Measurements from ENCODE around the gene WRAP73. TPM values are rescaled to one million over a fixed set of nuclear protein-coding genes. Genes with fewer than 3 reads are reported as not detected.

WRAP73 gene
- total RNA-seq, 1 donor from 2014 or later: 15.6 TPM

- Histone ChIP-seq H3K36me3 (ENCODE audit: insufficient read depth, low read length) (no peaks in the 10 kb centered on the region), H3K4me1 (ENCODE audit: insufficient read depth, low read length) (peaks cover 6% of the 10 kb centered on the region), H3K27ac (ENCODE audit: low read depth, low read length) (no peak overlapping the region), H4K20me1 (ENCODE audit: insufficient read depth, low read length) (no peaks in the 10 kb centered on the region), H3K4me3 (ENCODE audit: insufficient read depth, low read depth, low read length) (no peak overlapping the region), H3K9me3 (ENCODE audit: insufficient read depth, low read depth, low read length) (no peaks in the 10 kb centered on the region), H2AFZ (ENCODE audit: low read depth, low read length) (no peak overlapping the region), H3K4me2 (ENCODE audit: low read length) (no peak overlapping the region), H3K27me3 (ENCODE audit: insufficient read depth, low read length) (peaks cover 5% of the 10 kb centered on the region), H3K9ac (ENCODE audit: low read length) (no peak overlapping the region), H3K79me2 (ENCODE audit: insufficient read depth, low read length) (no peaks in the 10 kb centered on the region)
- Mint-ChIP-seq H3K9me3 (ENCODE audit: unreplicated experiment) (no peaks in the 10 kb centered on the region), H3K27ac (ENCODE audit: unreplicated experiment) (no peak overlapping the region), H3K4me1 (ENCODE audit: low read depth, unreplicated experiment) (peaks cover 6% of the 10 kb centered on the region), H3K36me3 (ENCODE audit: low read depth, unreplicated experiment) (no peaks in the 10 kb centered on the region), H3K27me3 (ENCODE audit: low read depth, unreplicated experiment) (peaks cover 26% of the 10 kb centered on the region), H3K4me3 (ENCODE audit: unreplicated experiment) (no peak overlapping the region)
- no peak for FAIRE-seq
- no peak for DNase-seq (ENCODE audit: low read depth)
- TF ChIP-seq EZH2 (IDR thresholded peaks at IDR 0.05; ENCODE audit: insufficient read depth, low read length) (no peak), CTCF (IDR thresholded peaks at IDR 0.05; ENCODE audit: insufficient read depth, low read depth, low read length) (no peak)
Observed at GRCh38 chr1:3671371-3672180, 21.7 kb upstream of the WRAP73 start.

DNA sequence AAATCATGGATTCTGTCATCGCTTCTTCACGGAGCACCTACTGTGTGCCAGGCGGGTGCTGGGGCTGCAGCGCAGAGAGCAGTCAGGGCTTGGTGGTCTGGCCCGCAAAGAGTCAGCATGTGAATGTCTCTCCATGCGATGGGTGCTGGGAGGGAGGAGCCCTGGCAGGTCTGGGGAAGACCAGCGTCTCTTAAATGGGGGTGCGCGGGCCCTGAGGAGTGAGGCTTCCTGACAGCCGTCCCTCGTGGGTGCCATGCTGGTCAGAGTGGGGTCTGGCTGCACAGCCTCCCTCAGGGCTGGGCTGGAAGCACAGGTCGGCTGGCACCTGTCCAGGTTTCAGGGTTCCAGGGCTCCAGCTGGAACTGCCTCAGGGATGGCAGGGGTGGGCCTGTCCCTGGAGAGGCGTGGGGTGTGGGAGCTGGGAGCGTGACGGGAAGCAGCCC lies 20.9 kb upstream of the WRAP73 start:
- no peaks in the 10 kb centered on the region for H3K36me3 Mint-ChIP-seq (ENCODE audit: low read depth, unreplicated experiment)
- Histone ChIP-seq H4K20me1 (ENCODE audit: insufficient read depth, low read length) (no peaks in the 10 kb centered on the region), H3K9ac (ENCODE audit: low read length) (no peak overlapping the region), H3K27me3 (ENCODE audit: insufficient read depth, low read length) (peaks cover 5% of the 10 kb centered on the region), H3K36me3 (ENCODE audit: insufficient read depth, low read length) (no peaks in the 10 kb centered on the region), H2AFZ (ENCODE audit: low read depth, low read length) (no peak overlapping the region), H3K4me1 (ENCODE audit: insufficient read depth, low read length) (peaks cover 6% of the 10 kb centered on the region), H3K9me3 (ENCODE audit: insufficient read depth, low read depth, low read length) (no peaks in the 10 kb centered on the region), H3K27ac (ENCODE audit: low read depth, low read length) (no peak overlapping the region), H3K4me3 (ENCODE audit: insufficient read depth, low read depth, low read length) (no peak overlapping the region), H3K79me2 (ENCODE audit: insufficient read depth, low read length) (no peaks in the 10 kb centered on the region), H3K4me2 (ENCODE audit: low read length) (no peak overlapping the region)
- no peak overlapping the region for H3K4me3 Mint-ChIP-seq (ENCODE audit: unreplicated experiment)
- FAIRE-seq: no peak
- H3K27me3 Mint-ChIP-seq (ENCODE audit: low read depth, unreplicated experiment): peaks cover 26% of the 10 kb centered on the region
- peaks cover 9% of the 10 kb centered on the region for H3K4me1 Mint-ChIP-seq (ENCODE audit: low read depth, unreplicated experiment)
- no peaks in the 10 kb centered on the region for H3K9me3 Mint-ChIP-seq (ENCODE audit: unreplicated experiment)
- DNase-seq (ENCODE audit: low read depth): no peak
- no peak overlapping the region for H3K27ac Mint-ChIP-seq (ENCODE audit: unreplicated experiment)
- TF ChIP-seq EZH2 (IDR thresholded peaks at IDR 0.05; ENCODE audit: insufficient read depth, low read length) (no peak), CTCF (IDR thresholded peaks at IDR 0.05; ENCODE audit: insufficient read depth, low read depth, low read length) (no peak)

- Histone ChIP-seq H4K20me1 (ENCODE audit: insufficient read depth, low read length) (no peaks in the 10 kb centered on the region), H3K36me3 (ENCODE audit: insufficient read depth, low read length) (no peaks in the 10 kb centered on the region), H3K27ac (ENCODE audit: low read depth, low read length) (no peak overlapping the region), H3K27me3 (ENCODE audit: insufficient read depth, low read length) (peaks cover 5% of the 10 kb centered on the region), H3K4me1 (ENCODE audit: insufficient read depth, low read length) (peaks cover 6% of the 10 kb centered on the region), H2AFZ (ENCODE audit: low read depth, low read length) (no peak overlapping the region), H3K4me3 (ENCODE audit: insufficient read depth, low read depth, low read length) (no peak overlapping the region), H3K79me2 (ENCODE audit: insufficient read depth, low read length) (no peaks in the 10 kb centered on the region), H3K4me2 (ENCODE audit: low read length) (no peak overlapping the region), H3K9me3 (ENCODE audit: insufficient read depth, low read depth, low read length) (no peaks in the 10 kb centered on the region), H3K9ac (ENCODE audit: low read length) (no peak overlapping the region)
- DNase-seq (ENCODE audit: low read depth) (no peak), FAIRE-seq (no peak)
- Mint-ChIP-seq H3K4me3 (ENCODE audit: unreplicated experiment) (no peak overlapping the region), H3K4me1 (ENCODE audit: low read depth, unreplicated experiment) (peaks cover 9% of the 10 kb centered on the region), H3K9me3 (ENCODE audit: unreplicated experiment) (no peaks in the 10 kb centered on the region), H3K27ac (ENCODE audit: unreplicated experiment) (no peak overlapping the region), H3K27me3 (ENCODE audit: low read depth, unreplicated experiment) (peaks cover 26% of the 10 kb centered on the region), H3K36me3 (ENCODE audit: low read depth, unreplicated experiment) (no peaks in the 10 kb centered on the region)
- TF ChIP-seq CTCF (IDR thresholded peaks at IDR 0.05; ENCODE audit: insufficient read depth, low read depth, low read length): no peak
- TF ChIP-seq EZH2 (IDR thresholded peaks at IDR 0.05; ENCODE audit: insufficient read depth, low read length): no peak
Observed at GRCh38 chr1:3669971-3670431, 20.1 kb upstream of the WRAP73 start.
